Upper lobe of right lung (tissue), 1 donor: ENCODE data around the gene JTB. TPM values are rescaled to one million over a fixed set of nuclear protein-coding genes. Genes with fewer than 3 reads are reported as not detected.
A peak's percentile ranks its signal among the peaks of the same experiment; 100 is the strongest.

ENCODE experiments used
- ATAC-seq: fragments of 200-7000 bp; cut with Tn5 transposase; one replicate; pipeline ENCODE4 v1.9.1; 2020; ENCODE audit warnings: mild to moderate bottlenecking, moderate library complexity
- DNase-seq: peaks from one replicate; pipeline ENCODE4 v3.0.0-alpha.2; 2020
- H3K27ac ChIP-seq: fragments of 200-600 bp; one replicate; pipeline ENCODE4 v1.8.0; 2022
- H3K27me3 ChIP-seq: fragments of 200-600 bp; one replicate; pipeline ENCODE4 v1.8.0; 2022; ENCODE audit warnings: mild to moderate bottlenecking
- H3K36me3 ChIP-seq: fragments of 200-600 bp; one replicate; pipeline ENCODE4 v1.8.0; 2022
- H3K4me1 ChIP-seq: fragments of 200-600 bp; one replicate; pipeline ENCODE4 v1.8.0; 2022
- H3K4me3 ChIP-seq: fragments of 200-600 bp; one replicate; pipeline ENCODE4 v1.8.0; 2022; ENCODE audit warnings: mild to moderate bottlenecking
- H3K9me3 ChIP-seq: fragments of 200-600 bp; one replicate; pipeline ENCODE4 v1.8.0; 2022
- CTCF ChIP-seq: fragments of 200-600 bp; IDR thresholded peaks from one replicate; pipeline ENCODE4 v1.8.0; 2022; ENCODE audit warnings: antibody characterized with exemption
- intact Hi-C: fragments of 100-400 bp; cut with DNase I; formaldehyde crosslinking; loops from one replicate; pipeline ENCODE4 v1.11.0; 2022
- total RNA-seq: library from RNA; stranded (reverse); fragmentation: NEBNext Ultra II Directional; extraction: Animal tissue kit (Norgen Biotek cat#: 25700); gene quantifications from one replicate; pipeline ENCODE4 v1.2.1, GENCODE V29; 2021
- donor health status: DM: no; HTN: yes; CAD: no; lungs with severe emphysema.

Gene JTB
- total RNA-seq, 1 donor from 2014 or later: 129 TPM

GRCh38 chr1:153933430-153933829, 44.0 kb downstream of the JTB start:
- no peak for ATAC-seq
- TF ChIP-seq CTCF: no peak
- Histone ChIP-seq H3K4me3 (no peak overlapping the region), H3K27me3 (no peaks in the 10 kb centered on the region), H3K27ac (no peak overlapping the region), H3K9me3 (no peaks in the 10 kb centered on the region), H3K36me3 (peaks cover 86% of the 10 kb centered on the region), H3K4me1 (no peaks in the 10 kb centered on the region)
- peak; percentile 54 for DNase-seq
- intact Hi-C loops: no loop called here

GRCh38 chr1:153932156-153933131, 45.0 kb downstream of the JTB start:
- intact Hi-C loops: no loop called here
- DNase-seq (peak; percentile 51), ATAC-seq (no peak)
- H3K4me3 ChIP-seq: no peak overlapping the region
- H3K36me3 ChIP-seq: peaks cover 76% of the 10 kb centered on the region
- H3K27me3 ChIP-seq: no peaks in the 10 kb centered on the region
- no peaks in the 10 kb centered on the region for H3K4me1 ChIP-seq
- no peak overlapping the region for H3K27ac ChIP-seq
- H3K9me3 ChIP-seq: no peaks in the 10 kb centered on the region
- no peak for TF ChIP-seq CTCF

GRCh38 chr1:153929981-153930948, 47.2 kb downstream of the JTB start:
- Histone ChIP-seq H3K27me3 (no peaks in the 10 kb centered on the region), H3K4me3 (no peak overlapping the region), H3K36me3 (peaks cover 54% of the 10 kb centered on the region), H3K9me3 (no peaks in the 10 kb centered on the region), H3K27ac (no peak overlapping the region), H3K4me1 (no peaks in the 10 kb centered on the region)
- ATAC-seq (no peak), DNase-seq (peak; percentile 40)
- no peak for TF ChIP-seq CTCF
- intact Hi-C loops: loop anchor here (10.0 kb wide), 1 partner anchor 115 kb away; no protein-coding TSS in a partner anchor

GRCh38 chr1:153929426-153929825, 48.0 kb downstream of the JTB start:
- Histone ChIP-seq H3K36me3 (peaks cover 46% of the 10 kb centered on the region), H3K4me3 (no peak overlapping the region), H3K27me3 (no peaks in the 10 kb centered on the region), H3K4me1 (no peaks in the 10 kb centered on the region), H3K9me3 (no peaks in the 10 kb centered on the region), H3K27ac (no peak overlapping the region)
- intact Hi-C loops: loop anchor here (10.0 kb wide), 1 partner anchor 115 kb away; no protein-coding TSS in a partner anchor
- DNase-seq (peak; percentile 13), ATAC-seq (no peak)
- TF ChIP-seq CTCF: no peak

GRCh38 chr1:153928791-153929341, 48.6 kb downstream of the JTB start:
- peaks cover 4% of the 10 kb centered on the region for H3K4me1 ChIP-seq
- H3K27me3 ChIP-seq: no peaks in the 10 kb centered on the region
- H3K36me3 ChIP-seq: peaks cover 40% of the 10 kb centered on the region
- DNase-seq (peak; percentile 32), ATAC-seq (no peak)
- H3K9me3 ChIP-seq: no peaks in the 10 kb centered on the region
- H3K27ac ChIP-seq: no peak overlapping the region
- TF ChIP-seq CTCF: no peak
- H3K4me3 ChIP-seq: no peak overlapping the region
- intact Hi-C loops: loop anchor here (10.0 kb wide), 1 partner anchor 114 kb away; no protein-coding TSS in a partner anchor
